WTC11 (cell line): Measurements from ENCODE around the gene OPRD1. TPM values are rescaled to one million over a fixed set of nuclear protein-coding genes. Genes with fewer than 3 reads are reported as not detected.

ENCODE experiments used
- ATAC-seq: fragments of 200-7000 bp; cut with Tn5 transposase; 2 replicates; pipeline ENCODE4 v1.10.0; 2021; ENCODE audit warnings: mild to moderate bottlenecking, moderate library complexity
- CTCF ChIA-PET: fragments of 300-600 bp; sonication (Branson Sonifier 250); formaldehyde crosslinking; loops from one replicate; lab custom pipeline; 2021; ENCODE audit warnings: antibody characterized with exemption; lab: Charles Lee
- POLR2A ChIA-PET: fragments of 350-600 bp; sonication (Branson Sonifier 250); formaldehyde crosslinking; loops from one replicate; lab custom pipeline; 2021; ENCODE audit warnings: antibody characterized with exemption; lab: Charles Lee
- DNase-seq: peaks from one replicate; pipeline ENCODE4 v3.0.0; 2021; ENCODE audit warnings: low spot score
- H3K27ac Mint-ChIP-seq: 2 replicates; pipeline ENCODE4 v1.8.0; 2021; ENCODE audit warnings: mixed read lengths
- H3K27me3 Mint-ChIP-seq: 2 replicates; pipeline ENCODE4 v1.8.0; 2021; ENCODE audit warnings: low read depth, mild to moderate bottlenecking, moderate library complexity, mixed read lengths
- H3K36me3 Mint-ChIP-seq: 2 replicates; pipeline ENCODE4 v1.8.0; 2021; ENCODE audit warnings: mixed read lengths
- H3K4me1 Mint-ChIP-seq: 2 replicates; pipeline ENCODE4 v1.8.0; 2022; ENCODE audit warnings: mixed read lengths
- H3K4me3 Mint-ChIP-seq: 2 replicates; pipeline ENCODE4 v1.8.0; 2021; ENCODE audit warnings: mild to moderate bottlenecking, moderate library complexity, mixed read lengths
- H3K9me3 Mint-ChIP-seq: 2 replicates; pipeline ENCODE4 v1.8.0; 2021; ENCODE audit warnings: mixed read lengths
- ATF1 ChIP-seq: sonication (generic); formaldehyde crosslinking; IDR thresholded peaks from 2 replicates; pipeline ENCODE4 v1.8.1; 2023; ENCODE audit warnings: mild to moderate bottlenecking, moderate library complexity, missing genetic modification reagents
- GRHL2 ChIP-seq: fragments of 250-450 bp; sonication (Bioruptor Pico); IDR thresholded peaks from 2 replicates; pipeline ENCODE4 v1.8.0; 2022; ENCODE audit warnings: mild to moderate bottlenecking, moderate library complexity; ENCODE audit not compliant: insufficient replicate concordance, severe bottlenecking
- GTF2I ChIP-seq: fragments of 250-450 bp; sonication (Bioruptor Pico); conservative IDR thresholded peaks from 2 replicates; pipeline ENCODE4 v1.4.0; 2021; ENCODE audit warnings: mild to moderate bottlenecking
- KAT7 ChIP-seq: sonication (generic); formaldehyde crosslinking; IDR thresholded peaks from 2 replicates; pipeline ENCODE4 v1.8.1; 2023; ENCODE audit warnings: missing genetic modification reagents, mild to moderate bottlenecking, borderline replicate concordance
- PRRX2 ChIP-seq: fragments of 250-450 bp; sonication (Bioruptor Pico); IDR thresholded peaks from 2 replicates; pipeline ENCODE4 v1.8.0; 2021; ENCODE audit warnings: mild to moderate bottlenecking
- SMAD3 ChIP-seq: sonication (generic); formaldehyde crosslinking; IDR thresholded peaks from 2 replicates; pipeline ENCODE4 v1.8.0; 2022; ENCODE audit warnings: missing genetic modification reagents, mild to moderate bottlenecking, borderline replicate concordance
- SMAD4 ChIP-seq: sonication (generic); formaldehyde crosslinking; IDR thresholded peaks from 2 replicates; pipeline ENCODE4 v1.8.0; 2022; ENCODE audit warnings: mild to moderate bottlenecking, missing genetic modification reagents
- TCF7 ChIP-seq: sonication (generic); formaldehyde crosslinking; IDR thresholded peaks from 2 replicates; pipeline ENCODE4 v1.8.0; 2022; ENCODE audit warnings: mild to moderate bottlenecking, low read depth, missing genetic modification reagents, moderate library complexity
- ZNF232 ChIP-seq: sonication (generic); formaldehyde crosslinking; IDR thresholded peaks from 2 replicates; pipeline ENCODE4 v1.8.0; 2022; ENCODE audit warnings: mild to moderate bottlenecking, missing genetic modification reagents
- ZNF317 ChIP-seq: sonication (generic); formaldehyde crosslinking; IDR thresholded peaks from 2 replicates; pipeline ENCODE4 v1.8.1; 2023; ENCODE audit warnings: low read depth, mild to moderate bottlenecking, moderate library complexity, missing genetic modification reagents, borderline replicate concordance
- total RNA-seq: library from RNA; stranded (reverse); gene quantifications from 3 replicates; pipeline ENCODE4 v1.2.3, GENCODE V29; 2021
- TF ChIP-seq, protein P1 (sequence below): sonication (generic); formaldehyde crosslinking; IDR thresholded peaks from 2 replicates; pipeline ENCODE4 v1.8.0; 2022; ENCODE audit warnings: mild to moderate bottlenecking, missing genetic modification reagents
- TF ChIP-seq, protein P2 (sequence below): sonication (generic); formaldehyde crosslinking; IDR thresholded peaks from 2 replicates; pipeline ENCODE4 v1.8.0; 2022; ENCODE audit warnings: missing genetic modification reagents
- TF ChIP-seq, protein P3 (sequence below): sonication (generic); formaldehyde crosslinking; IDR thresholded peaks from 2 replicates; pipeline ENCODE4 v1.8.0; 2022; ENCODE audit warnings: mild to moderate bottlenecking, missing genetic modification reagents
- TF ChIP-seq, protein P4 (sequence below): sonication (generic); formaldehyde crosslinking; IDR thresholded peaks from 2 replicates; pipeline ENCODE4 v1.8.1; 2023; ENCODE audit warnings: mild to moderate bottlenecking, missing genetic modification reagents, moderate library complexity
- TF ChIP-seq, protein P5 (sequence below): sonication (generic); formaldehyde crosslinking; IDR thresholded peaks from 2 replicates; pipeline ENCODE4 v1.8.1; 2023; ENCODE audit warnings: mild to moderate bottlenecking, missing genetic modification reagents, borderline replicate concordance
- TF ChIP-seq, protein P6 (sequence below): sonication (generic); formaldehyde crosslinking; IDR thresholded peaks from 2 replicates; pipeline ENCODE4 v1.8.1; 2023; ENCODE audit warnings: mild to moderate bottlenecking, missing genetic modification reagents, moderate library complexity

The OPRD1 gene
- total RNA-seq, 1 experiment from 2014 or later = 2.2 TPM

DNA sequence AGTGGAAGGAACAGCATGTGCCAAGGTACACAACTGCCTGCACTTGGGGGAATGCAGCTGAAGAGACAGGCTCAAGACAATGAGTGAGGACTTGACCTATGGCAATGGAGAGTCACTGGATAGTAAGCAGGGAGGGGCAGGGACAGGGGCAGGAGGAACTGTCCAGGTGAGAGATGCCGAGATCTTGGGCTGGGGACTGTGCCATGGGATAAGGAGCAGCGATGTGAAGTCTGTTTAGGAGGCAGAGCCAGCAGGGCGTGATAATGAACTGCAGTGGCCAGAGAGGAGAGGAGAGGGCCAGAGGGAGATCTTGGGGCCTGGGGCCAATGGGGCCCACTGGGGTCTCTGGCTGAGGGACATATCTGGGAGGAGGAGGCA, 84.6 kb downstream of the OPRD1 start:
- Mint-ChIP-seq H3K4me3 (no peak overlapping the region), H3K9me3 (no peaks in the 10 kb centered on the region), H3K36me3 (no peaks in the 10 kb centered on the region), H3K27ac (no peak overlapping the region; the same call in 1 of the 2 replicates), H3K27me3 (no peaks in the 10 kb centered on the region), H3K4me1 (peaks cover 16% of the 10 kb centered on the region)
- DNase-seq (no peak), ATAC-seq (no peak)
- POLR2A ChIA-PET = no interaction called here
- CTCF ChIA-PET = interaction anchor here (1.1 to 2.5 kb wide), 2 partner anchors 12 to 15 kb away, joined by 4 to 8 read pairs; no protein-coding TSS in a partner anchor
- no peak for TF ChIP-seq SMAD3
- TF ChIP-seq, protein P1, sequence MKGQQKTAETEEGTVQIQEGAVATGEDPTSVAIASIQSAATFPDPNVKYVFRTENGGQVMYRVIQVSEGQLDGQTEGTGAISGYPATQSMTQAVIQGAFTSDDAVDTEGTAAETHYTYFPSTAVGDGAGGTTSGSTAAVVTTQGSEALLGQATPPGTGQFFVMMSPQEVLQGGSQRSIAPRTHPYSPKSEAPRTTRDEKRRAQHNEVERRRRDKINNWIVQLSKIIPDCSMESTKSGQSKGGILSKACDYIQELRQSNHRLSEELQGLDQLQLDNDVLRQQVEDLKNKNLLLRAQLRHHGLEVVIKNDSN = no peak
- TF ChIP-seq ATF1 (CRISPR knock-in tag) = no peak
- no peak for TF ChIP-seq ZNF317 (CRISPR knock-in tag)
- TF ChIP-seq ZNF232 = no peak
- TF ChIP-seq GTF2I (CRISPR knock-in tag) = no peak

DNA sequence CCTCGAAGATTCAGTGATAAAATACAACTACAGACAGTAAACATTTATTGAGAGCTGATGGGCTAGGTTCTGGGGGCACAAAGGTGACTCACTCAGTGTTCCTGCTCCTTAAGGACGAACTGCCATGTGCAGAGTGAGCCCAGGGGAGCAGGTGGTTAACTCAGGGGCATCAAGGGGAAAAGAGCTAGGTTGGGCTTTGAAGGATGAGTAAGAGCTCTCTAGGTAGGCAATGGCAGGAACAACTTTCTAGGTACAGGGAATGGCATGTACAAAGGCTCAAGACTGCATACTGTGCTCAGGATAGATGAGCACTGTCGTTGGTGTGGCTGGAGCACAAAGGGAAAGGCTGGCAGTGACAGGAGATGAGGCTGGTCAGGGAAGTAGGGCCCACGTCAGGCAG, 85.8 kb downstream of the OPRD1 start:
- H3K4me1 Mint-ChIP-seq = peaks cover 16% of the 10 kb centered on the region
- TF ChIP-seq, protein P2, sequence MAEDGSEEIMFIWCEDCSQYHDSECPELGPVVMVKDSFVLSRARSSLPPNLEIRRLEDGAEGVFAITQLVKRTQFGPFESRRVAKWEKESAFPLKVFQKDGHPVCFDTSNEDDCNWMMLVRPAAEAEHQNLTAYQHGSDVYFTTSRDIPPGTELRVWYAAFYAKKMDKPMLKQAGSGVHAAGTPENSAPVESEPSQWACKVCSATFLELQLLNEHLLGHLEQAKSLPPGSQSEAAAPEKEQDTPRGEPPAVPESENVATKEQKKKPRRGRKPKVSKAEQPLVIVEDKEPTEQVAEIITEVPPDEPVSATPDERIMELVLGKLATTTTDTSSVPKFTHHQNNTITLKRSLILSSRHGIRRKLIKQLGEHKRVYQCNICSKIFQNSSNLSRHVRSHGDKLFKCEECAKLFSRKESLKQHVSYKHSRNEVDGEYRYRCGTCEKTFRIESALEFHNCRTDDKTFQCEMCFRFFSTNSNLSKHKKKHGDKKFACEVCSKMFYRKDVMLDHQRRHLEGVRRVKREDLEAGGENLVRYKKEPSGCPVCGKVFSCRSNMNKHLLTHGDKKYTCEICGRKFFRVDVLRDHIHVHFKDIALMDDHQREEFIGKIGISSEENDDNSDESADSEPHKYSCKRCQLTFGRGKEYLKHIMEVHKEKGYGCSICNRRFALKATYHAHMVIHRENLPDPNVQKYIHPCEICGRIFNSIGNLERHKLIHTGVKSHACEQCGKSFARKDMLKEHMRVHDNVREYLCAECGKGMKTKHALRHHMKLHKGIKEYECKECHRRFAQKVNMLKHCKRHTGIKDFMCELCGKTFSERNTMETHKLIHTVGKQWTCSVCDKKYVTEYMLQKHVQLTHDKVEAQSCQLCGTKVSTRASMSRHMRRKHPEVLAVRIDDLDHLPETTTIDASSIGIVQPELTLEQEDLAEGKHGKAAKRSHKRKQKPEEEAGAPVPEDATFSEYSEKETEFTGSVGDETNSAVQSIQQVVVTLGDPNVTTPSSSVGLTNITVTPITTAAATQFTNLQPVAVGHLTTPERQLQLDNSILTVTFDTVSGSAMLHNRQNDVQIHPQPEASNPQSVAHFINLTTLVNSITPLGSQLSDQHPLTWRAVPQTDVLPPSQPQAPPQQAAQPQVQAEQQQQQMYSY = no peak
- TF ChIP-seq SMAD4 (CRISPR knock-in tag) (no peak), KAT7 (CRISPR knock-in tag) (no peak), TCF7 (CRISPR knock-in tag) (no peak)
- TF ChIP-seq, all 79 proteins: peak for 0
- no peak for ATAC-seq
- CTCF ChIA-PET = interaction anchor here (0.8 to 2.5 kb wide), 3 partner anchors 16 to 136 kb away, joined by 3 to 8 read pairs (median 4); no protein-coding TSS in a partner anchor
- no peak for DNase-seq
- POLR2A ChIA-PET = no interaction called here
- Mint-ChIP-seq H3K9me3 (no peaks in the 10 kb centered on the region), H3K27ac (no peak overlapping the region), H3K4me3 (no peak overlapping the region), H3K36me3 (no peaks in the 10 kb centered on the region), H3K27me3 (no peaks in the 10 kb centered on the region)

DNA sequence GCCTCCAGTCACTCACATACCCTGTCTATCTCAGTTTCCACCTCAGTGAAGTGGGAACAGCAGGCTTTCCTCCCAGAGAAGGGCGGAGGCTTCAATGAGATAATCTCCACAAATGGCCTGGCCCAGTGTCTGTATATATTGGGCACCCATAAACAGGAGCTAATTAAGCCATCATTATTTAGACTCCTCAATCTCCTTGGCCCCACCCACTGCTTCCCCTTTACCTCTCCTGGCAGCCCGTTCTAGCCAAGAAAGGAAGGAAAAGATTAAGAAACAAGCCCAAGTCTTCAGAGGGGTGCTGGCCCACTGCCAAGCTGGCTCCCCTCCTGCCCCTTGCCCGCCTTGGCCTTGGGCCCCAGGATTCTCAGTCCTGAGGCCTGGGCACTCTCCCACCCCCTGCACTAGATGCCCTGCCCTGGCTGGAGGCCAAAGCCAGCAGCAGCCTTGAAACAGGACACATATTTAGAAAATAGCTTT, 86.5 kb downstream of the OPRD1 start:
- Mint-ChIP-seq H3K36me3 (no peaks in the 10 kb centered on the region), H3K4me3 (no peak overlapping the region), H3K9me3 (no peaks in the 10 kb centered on the region), H3K27me3 (no peaks in the 10 kb centered on the region), H3K4me1 (peaks cover 13% of the 10 kb centered on the region), H3K27ac (no peak overlapping the region)
- ChIA-PET CTCF (interaction anchor here (1.0 kb wide), 1 partner anchor 16 kb away, joined by 4 read pairs; no protein-coding TSS in a partner anchor), POLR2A (no interaction called here)
- DNase-seq = no peak
- no peak for ATAC-seq
- TF ChIP-seq, protein P3, sequence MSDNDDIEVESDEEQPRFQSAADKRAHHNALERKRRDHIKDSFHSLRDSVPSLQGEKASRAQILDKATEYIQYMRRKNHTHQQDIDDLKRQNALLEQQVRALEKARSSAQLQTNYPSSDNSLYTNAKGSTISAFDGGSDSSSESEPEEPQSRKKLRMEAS (CRISPR knock-in tag) = no peak
- no peak for TF ChIP-seq PRRX2 (CRISPR knock-in tag)
- TF ChIP-seq, protein P4, sequence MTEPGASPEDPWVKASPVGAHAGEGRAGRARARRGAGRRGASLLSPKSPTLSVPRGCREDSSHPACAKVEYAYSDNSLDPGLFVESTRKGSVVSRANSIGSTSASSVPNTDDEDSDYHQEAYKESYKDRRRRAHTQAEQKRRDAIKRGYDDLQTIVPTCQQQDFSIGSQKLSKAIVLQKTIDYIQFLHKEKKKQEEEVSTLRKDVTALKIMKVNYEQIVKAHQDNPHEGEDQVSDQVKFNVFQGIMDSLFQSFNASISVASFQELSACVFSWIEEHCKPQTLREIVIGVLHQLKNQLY = no peak
- no peak for TF ChIP-seq GRHL2 (CRISPR knock-in tag)
- TF ChIP-seq, protein P5, sequence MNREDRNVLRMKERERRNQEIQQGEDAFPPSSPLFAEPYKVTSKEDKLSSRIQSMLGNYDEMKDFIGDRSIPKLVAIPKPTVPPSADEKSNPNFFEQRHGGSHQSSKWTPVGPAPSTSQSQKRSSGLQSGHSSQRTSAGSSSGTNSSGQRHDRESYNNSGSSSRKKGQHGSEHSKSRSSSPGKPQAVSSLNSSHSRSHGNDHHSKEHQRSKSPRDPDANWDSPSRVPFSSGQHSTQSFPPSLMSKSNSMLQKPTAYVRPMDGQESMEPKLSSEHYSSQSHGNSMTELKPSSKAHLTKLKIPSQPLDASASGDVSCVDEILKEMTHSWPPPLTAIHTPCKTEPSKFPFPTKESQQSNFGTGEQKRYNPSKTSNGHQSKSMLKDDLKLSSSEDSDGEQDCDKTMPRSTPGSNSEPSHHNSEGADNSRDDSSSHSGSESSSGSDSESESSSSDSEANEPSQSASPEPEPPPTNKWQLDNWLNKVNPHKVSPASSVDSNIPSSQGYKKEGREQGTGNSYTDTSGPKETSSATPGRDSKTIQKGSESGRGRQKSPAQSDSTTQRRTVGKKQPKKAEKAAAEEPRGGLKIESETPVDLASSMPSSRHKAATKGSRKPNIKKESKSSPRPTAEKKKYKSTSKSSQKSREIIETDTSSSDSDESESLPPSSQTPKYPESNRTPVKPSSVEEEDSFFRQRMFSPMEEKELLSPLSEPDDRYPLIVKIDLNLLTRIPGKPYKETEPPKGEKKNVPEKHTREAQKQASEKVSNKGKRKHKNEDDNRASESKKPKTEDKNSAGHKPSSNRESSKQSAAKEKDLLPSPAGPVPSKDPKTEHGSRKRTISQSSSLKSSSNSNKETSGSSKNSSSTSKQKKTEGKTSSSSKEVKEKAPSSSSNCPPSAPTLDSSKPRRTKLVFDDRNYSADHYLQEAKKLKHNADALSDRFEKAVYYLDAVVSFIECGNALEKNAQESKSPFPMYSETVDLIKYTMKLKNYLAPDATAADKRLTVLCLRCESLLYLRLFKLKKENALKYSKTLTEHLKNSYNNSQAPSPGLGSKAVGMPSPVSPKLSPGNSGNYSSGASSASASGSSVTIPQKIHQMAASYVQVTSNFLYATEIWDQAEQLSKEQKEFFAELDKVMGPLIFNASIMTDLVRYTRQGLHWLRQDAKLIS (CRISPR knock-in tag) = no peak
- TF ChIP-seq, protein P6, sequence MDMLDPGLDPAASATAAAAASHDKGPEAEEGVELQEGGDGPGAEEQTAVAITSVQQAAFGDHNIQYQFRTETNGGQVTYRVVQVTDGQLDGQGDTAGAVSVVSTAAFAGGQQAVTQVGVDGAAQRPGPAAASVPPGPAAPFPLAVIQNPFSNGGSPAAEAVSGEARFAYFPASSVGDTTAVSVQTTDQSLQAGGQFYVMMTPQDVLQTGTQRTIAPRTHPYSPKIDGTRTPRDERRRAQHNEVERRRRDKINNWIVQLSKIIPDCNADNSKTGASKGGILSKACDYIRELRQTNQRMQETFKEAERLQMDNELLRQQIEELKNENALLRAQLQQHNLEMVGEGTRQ (CRISPR knock-in tag) = no peak
